GM12872 (cell line): ENCODE data around the gene FMO3.

Experiments used
- TF ChIP-seq, protein P1 (sequence below): IDR thresholded peaks from 3 replicates; pipeline ENCODE4 v1.5.1; 2011; ENCODE audit warnings: low read depth, mild to moderate bottlenecking, low read length, moderate library complexity; ENCODE audit not compliant: insufficient read depth

FMO3 gene

GRCh38 chr1:171103862-171104261 lies 13.2 kb downstream of the FMO3 start:
- TF ChIP-seq, protein P1, sequence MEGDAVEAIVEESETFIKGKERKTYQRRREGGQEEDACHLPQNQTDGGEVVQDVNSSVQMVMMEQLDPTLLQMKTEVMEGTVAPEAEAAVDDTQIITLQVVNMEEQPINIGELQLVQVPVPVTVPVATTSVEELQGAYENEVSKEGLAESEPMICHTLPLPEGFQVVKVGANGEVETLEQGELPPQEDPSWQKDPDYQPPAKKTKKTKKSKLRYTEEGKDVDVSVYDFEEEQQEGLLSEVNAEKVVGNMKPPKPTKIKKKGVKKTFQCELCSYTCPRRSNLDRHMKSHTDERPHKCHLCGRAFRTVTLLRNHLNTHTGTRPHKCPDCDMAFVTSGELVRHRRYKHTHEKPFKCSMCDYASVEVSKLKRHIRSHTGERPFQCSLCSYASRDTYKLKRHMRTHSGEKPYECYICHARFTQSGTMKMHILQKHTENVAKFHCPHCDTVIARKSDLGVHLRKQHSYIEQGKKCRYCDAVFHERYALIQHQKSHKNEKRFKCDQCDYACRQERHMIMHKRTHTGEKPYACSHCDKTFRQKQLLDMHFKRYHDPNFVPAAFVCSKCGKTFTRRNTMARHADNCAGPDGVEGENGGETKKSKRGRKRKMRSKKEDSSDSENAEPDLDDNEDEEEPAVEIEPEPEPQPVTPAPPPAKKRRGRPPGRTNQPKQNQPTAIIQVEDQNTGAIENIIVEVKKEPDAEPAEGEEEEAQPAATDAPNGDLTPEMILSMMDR: no peak

GRCh38 chr1:171107262-171107940 lies 16.7 kb downstream of the FMO3 start:
- TF ChIP-seq, protein P1: no peak

- TF ChIP-seq, protein P1: no peak
Observed at GRCh38 chr1:171107969-171108368, 17.3 kb downstream of the FMO3 start.

DNA sequence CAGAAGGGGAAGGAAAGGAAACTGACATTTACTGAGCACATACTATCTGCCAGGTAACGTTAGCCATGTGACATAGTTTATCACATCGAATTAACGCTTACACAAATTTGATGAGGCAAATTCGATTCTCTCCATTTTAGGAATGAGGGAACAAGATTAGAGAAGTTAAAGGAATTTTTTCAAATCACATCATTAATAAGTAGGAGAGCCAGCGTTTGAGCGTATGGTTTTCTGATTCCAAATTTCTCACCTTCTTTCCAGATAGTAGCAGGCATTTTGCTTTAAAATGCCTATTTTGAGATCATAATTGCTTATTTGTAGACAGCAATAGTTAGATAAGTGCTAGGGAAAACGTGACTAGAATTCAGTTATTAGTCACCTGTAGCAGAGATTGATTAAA lies 19.3 kb downstream of the FMO3 start:
- TF ChIP-seq, protein P1: no peak

DNA sequence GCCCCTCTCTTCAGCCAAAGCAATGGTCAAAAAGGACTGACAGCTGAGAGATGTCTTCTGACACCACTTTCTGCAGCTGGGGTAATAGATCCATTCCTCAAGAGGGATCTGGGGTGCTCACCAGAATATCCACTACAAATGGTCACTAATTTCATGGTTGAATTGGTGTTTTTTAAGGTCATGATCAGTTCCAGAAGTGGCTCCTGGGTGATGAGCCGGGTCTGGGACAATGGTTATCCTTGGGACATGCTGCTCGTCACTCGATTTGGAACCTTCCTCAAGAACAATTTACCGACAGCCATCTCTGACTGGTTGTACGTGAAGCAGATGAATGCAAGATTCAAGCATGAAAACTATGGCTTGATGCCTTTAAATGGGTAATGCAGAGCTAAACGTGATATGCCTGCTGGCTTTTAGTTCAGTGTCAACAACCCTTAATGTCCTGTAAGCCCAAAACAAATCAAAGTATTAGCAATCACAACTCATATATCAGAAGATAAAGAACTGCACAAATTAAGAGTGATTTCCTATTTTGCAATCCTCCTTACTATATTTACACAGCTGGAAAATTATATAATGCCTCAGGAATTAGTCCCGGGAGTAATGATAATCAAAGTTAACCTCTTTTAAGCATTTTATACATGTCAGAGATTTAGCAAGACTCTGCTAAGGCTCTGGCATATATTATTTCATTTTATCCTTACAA lies 20.1 kb downstream of the FMO3 start:
- TF ChIP-seq, protein P1: no peak

GRCh38 chr1:171112119-171112518 lies 21.4 kb downstream of the FMO3 start:
- TF ChIP-seq, protein P1: no peak

DNA sequence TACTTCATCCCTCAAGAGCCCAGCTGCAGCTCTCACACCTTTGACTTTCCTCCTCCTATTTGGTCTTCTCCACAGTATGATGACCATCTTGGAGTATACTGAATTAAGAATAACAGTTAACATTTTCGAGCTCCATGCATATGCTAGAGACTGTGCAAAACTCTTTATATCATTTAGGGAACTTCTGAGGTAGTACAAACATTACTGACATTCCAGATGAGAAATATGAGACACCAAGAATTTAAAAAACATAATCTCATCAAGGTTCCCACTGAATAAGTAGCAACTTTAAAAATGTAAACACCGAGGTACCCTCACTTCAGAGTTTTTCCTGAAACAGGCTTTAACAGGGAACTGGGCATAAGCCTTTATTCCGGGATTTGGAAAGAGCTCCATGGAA lies 22.7 kb downstream of the FMO3 start:
- TF ChIP-seq, protein P1: no peak
